HEK293T (cell line): Measurements from ENCODE around the gene YJU2.

Experiments
- CTCF ChIA-PET: fragments of 350-600 bp; formaldehyde crosslinking; extraction: SDS; loops from one replicate; lab custom pipeline; 2021; ENCODE audit warnings: antibody characterized with exemption, inconsistent platforms; lab: Yijun Ruan, JAX
- POLR2A ChIA-PET: fragments of 350-600 bp; formaldehyde crosslinking; extraction: SDS; loops from one replicate; lab custom pipeline; 2020; ENCODE audit warnings: antibody characterized with exemption, inconsistent platforms; lab: Yijun Ruan, JAX
- DNase-seq: peaks from one replicate; pipeline ENCODE4 v3.0.0; 2012; ENCODE audit warnings: mixed read lengths; ENCODE audit errors: extremely low spot score
- ARNT ChIP-seq: fragments of 450-650 bp; IDR thresholded peaks from 2 replicates; pipeline ENCODE4 v1.6.1; 2017; ENCODE audit warnings: mild to moderate bottlenecking
- BHLHE40 ChIP-seq: fragments of 450-650 bp; IDR thresholded peaks from 2 replicates; pipeline ENCODE4 v1.6.1; 2016; ENCODE audit warnings: mild to moderate bottlenecking, moderate library complexity, borderline replicate concordance
- CTBP1 ChIP-seq: fragments of 450-650 bp; IDR thresholded peaks from 2 replicates; pipeline ENCODE4 v1.6.1; 2016; ENCODE audit warnings: borderline replicate concordance
- ELF4 ChIP-seq: fragments of 450-650 bp; IDR thresholded peaks from 2 replicates; pipeline ENCODE4 v1.6.1; 2017; ENCODE audit warnings: antibody characterized with exemption
- FOXA1 ChIP-seq: fragments of 450-650 bp; IDR thresholded peaks from 2 replicates; pipeline ENCODE4 v1.6.1; 2016; ENCODE audit warnings: mild to moderate bottlenecking
- FOXK2 ChIP-seq: fragments of 450-650 bp; IDR thresholded peaks from 2 replicates; pipeline ENCODE4 v1.6.1; 2016; ENCODE audit warnings: mild to moderate bottlenecking
- FOXM1 ChIP-seq: fragments of 450-650 bp; IDR thresholded peaks from 2 replicates; pipeline ENCODE4 v1.6.1; 2017; ENCODE audit warnings: mild to moderate bottlenecking, borderline replicate concordance
- HDGF ChIP-seq: fragments of 450-650 bp; IDR thresholded peaks from 2 replicates; pipeline ENCODE4 v1.6.1; 2017; ENCODE audit warnings: antibody characterized with exemption, borderline replicate concordance
- L3MBTL2 ChIP-seq: fragments of 450-650 bp; conservative IDR thresholded peaks from 2 replicates; pipeline ENCODE4 v1.6.1; 2016; ENCODE audit warnings: mild to moderate bottlenecking
- LEF1 ChIP-seq: fragments of 450-650 bp; IDR thresholded peaks from 2 replicates; pipeline ENCODE4 v1.6.1; 2017; ENCODE audit warnings: mild to moderate bottlenecking, borderline replicate concordance
- NFRKB ChIP-seq: fragments of 450-650 bp; IDR thresholded peaks from 2 replicates; pipeline ENCODE4 v1.6.1; 2016; ENCODE audit warnings: mild to moderate bottlenecking, moderate library complexity
- PKNOX1 ChIP-seq: fragments of 450-650 bp; IDR thresholded peaks from 2 replicates; pipeline ENCODE4 v1.6.1; 2016
- SP1 ChIP-seq: fragments of 450-650 bp; IDR thresholded peaks from 2 replicates; pipeline ENCODE4 v1.6.1; 2017
- SUZ12 ChIP-seq: fragments of 450-650 bp; IDR thresholded peaks from 2 replicates; pipeline ENCODE4 v1.6.1; 2016; ENCODE audit warnings: mild to moderate bottlenecking
- TARDBP ChIP-seq: fragments of 450-650 bp; IDR thresholded peaks from 2 replicates; pipeline ENCODE4 v1.6.1; 2016
- ZNF384 ChIP-seq: fragments of 450-650 bp; IDR thresholded peaks from 2 replicates; pipeline ENCODE4 v1.6.1; 2016

Gene YJU2

GRCh38 chr19:4297901-4298809 is 51.3 kb downstream of the YJU2 start:
- CTCF ChIA-PET: interaction anchor here (0.5 to 1.0 kb wide), 2 partner anchors 11 to 32 kb away, joined by 3 to 6 read pairs; no protein-coding TSS in a partner anchor
- no peak for DNase-seq
- POLR2A ChIA-PET: no interaction called here
- no peak for TF ChIP-seq SUZ12
- TF ChIP-seq HDGF: no peak
- no peak for TF ChIP-seq TARDBP
- no peak for TF ChIP-seq FOXA1
- TF ChIP-seq FOXM1: no peak
- no peak for TF ChIP-seq BHLHE40
- TF ChIP-seq ZNF384: no peak
- TF ChIP-seq LEF1: no peak
- TF ChIP-seq PKNOX1: no peak
- no peak for TF ChIP-seq L3MBTL2

GRCh38 chr19:4298810-4299550 is 52.1 kb downstream of the YJU2 start:
- ChIA-PET POLR2A (no interaction called here), CTCF (interaction anchor here (1.0 kb wide), 1 partner anchor 32 kb away, joined by 6 read pairs; no protein-coding TSS in a partner anchor)
- DNase-seq: no peak
- TF ChIP-seq SP1 (no peak), FOXM1 (no peak), FOXK2 (no peak), ZNF384 (no peak), LEF1 (no peak), L3MBTL2 (no peak), FOXA1 (no peak), NFRKB (no peak), CTBP1 (no peak), TARDBP (no peak), ELF4 (no peak), BHLHE40 (no peak), HDGF (no peak), PKNOX1 (no peak), SUZ12 (no peak), ARNT (no peak)

GRCh38 chr19:4300589-4300988 is 53.7 kb downstream of the YJU2 start:
- TF ChIP-seq SP1 (no peak), FOXM1 (no peak), TARDBP (no peak), CTBP1 (no peak), PKNOX1 (no peak), ELF4 (no peak), FOXA1 (no peak), L3MBTL2 (no peak), NFRKB (no peak), BHLHE40 (no peak), LEF1 (no peak)
- no peak for DNase-seq
- CTCF ChIA-PET: no interaction called here
- POLR2A ChIA-PET: no interaction called here

- ChIA-PET CTCF (interaction anchor here (1.6 kb wide), 1 partner anchor 50 kb away, joined by 5 read pairs; no protein-coding TSS in a partner anchor), POLR2A (interaction anchor here (1.0 kb wide), 1 partner anchor 41 kb away, joined by 3 read pairs; no protein-coding TSS in a partner anchor)
- TF ChIP-seq LEF1 (no peak), FOXK2 (no peak), ARNT (no peak), PKNOX1 (no peak), L3MBTL2 (no peak), ZNF384 (no peak), ELF4 (no peak), HDGF (no peak), CTBP1 (no peak), SUZ12 (no peak), NFRKB (no peak), TARDBP (no peak), FOXA1 (no peak), BHLHE40 (no peak), FOXM1 (no peak), SP1 (no peak)
- no peak for DNase-seq
Measured at GRCh38 chr19:4301590-4302242, 54.8 kb downstream of the YJU2 start.
